Activated gamma-delta T cell treated with Interleukin-2 at 50 U/mL for 16 hours (primary cell): ENCODE measurements around the gene HERC2.

Source experiments
- DNase-seq: peaks from one replicate; pipeline ENCODE4 v3.0.0-alpha.2; 2020

Gene HERC2

GRCh38 chr15:28109626-28110455 lies 212.1 kb downstream of the HERC2 start:
- DNase-seq, result no peak

DNA sequence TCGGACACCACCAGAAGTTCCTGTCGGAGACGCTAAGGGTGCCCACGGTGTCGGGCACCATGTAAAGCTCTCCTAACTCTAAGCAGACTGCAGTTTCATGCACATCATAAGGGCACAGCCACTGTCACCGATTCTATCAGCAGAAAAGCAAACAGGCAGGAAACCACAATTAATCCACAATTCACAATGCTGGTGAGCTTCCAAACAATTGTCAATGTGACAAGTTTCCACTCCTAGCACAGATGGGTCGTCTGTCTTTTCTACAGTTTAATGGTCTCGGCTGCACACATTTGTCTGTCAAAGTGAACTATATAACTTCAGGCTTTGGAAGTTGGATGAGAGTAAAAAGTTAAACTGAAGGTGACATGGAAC lies 214.1 kb downstream of the HERC2 start:
- DNase-seq, result no peak

DNA sequence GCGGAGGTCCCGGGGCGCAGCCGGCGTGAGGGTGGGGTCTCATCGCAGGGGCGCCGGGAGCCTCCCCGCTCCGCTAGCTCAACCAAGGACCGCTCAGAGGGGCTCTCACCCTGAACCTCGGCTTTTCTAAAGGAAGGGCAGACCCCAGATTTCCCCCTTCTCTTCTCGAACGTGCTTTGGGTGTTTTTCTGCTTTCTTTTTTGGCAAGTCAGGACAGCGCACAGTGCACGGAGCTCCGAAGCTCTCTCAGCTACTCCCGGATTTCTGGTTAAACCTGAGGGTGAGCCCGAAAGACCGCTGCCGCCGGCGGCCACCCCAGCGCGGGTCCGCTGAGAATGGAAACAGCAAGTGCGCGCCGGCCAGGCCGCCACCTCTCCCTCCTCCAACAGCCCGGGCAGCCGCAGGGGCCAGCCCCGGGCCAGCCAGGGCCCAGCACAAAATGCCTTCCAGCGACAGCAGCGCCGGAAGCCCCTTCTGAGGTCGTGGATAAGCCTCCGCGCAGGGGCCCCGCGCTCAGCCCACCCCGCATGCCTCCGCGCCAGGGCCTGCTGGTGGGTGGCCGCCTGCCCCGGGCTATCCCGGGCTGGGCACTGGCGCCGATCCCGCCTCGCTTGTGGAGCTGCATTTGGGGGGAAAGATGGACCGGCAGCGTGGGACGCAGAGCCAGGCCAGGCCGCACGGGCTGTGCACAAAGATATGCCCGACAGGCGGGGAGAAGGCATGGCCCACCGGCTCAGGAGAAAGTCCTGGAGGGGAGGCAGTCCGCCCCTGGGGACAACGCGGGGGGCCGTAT lies 214.7 kb downstream of the HERC2 start:
- DNase-seq, result no peak

DNA sequence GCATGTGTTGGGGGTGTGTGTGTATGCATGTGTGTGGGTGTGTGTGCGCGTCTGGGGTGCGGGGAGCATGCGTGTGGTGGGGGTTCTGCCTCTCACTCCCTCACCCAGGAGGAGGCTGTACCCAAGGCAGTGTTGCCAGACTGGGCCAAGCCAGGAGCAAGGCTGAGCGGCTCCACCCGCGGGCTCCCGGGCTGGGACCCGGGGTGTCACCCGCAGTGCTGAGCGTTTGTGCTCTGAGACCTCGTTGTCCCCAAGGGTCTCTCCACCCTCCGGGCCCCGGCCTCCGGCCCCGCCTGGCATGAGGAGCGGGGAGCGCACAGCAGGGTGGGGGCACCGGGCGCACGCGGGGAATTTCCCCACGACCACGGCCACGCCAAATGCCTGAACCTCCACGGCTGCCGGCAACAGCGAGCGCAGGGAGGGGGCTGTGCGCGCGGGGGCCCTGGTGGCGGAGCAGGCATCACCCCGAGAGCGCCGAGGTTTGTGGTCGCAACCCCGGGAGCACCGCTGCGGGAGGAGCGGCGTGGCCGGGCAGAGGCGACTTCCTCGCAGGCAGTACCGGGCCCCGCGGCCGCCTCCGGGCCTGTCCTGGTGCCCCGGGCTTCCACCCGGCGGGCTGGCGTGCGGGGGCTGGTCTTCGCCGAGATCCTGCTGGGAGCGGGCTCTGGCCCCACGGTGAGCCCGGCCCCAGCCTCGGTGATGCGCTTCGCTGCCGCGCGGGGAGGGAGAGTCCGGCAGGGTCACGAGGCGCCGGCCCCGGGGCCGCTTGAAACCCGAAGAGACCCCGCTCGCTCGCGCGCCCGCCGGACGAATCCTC lies 215.5 kb downstream of the HERC2 start:
- DNase-seq, result no peak

- no peak for DNase-seq
Observed at GRCh38 chr15:28105793-28106192, 216.2 kb downstream of the HERC2 start.

DNA sequence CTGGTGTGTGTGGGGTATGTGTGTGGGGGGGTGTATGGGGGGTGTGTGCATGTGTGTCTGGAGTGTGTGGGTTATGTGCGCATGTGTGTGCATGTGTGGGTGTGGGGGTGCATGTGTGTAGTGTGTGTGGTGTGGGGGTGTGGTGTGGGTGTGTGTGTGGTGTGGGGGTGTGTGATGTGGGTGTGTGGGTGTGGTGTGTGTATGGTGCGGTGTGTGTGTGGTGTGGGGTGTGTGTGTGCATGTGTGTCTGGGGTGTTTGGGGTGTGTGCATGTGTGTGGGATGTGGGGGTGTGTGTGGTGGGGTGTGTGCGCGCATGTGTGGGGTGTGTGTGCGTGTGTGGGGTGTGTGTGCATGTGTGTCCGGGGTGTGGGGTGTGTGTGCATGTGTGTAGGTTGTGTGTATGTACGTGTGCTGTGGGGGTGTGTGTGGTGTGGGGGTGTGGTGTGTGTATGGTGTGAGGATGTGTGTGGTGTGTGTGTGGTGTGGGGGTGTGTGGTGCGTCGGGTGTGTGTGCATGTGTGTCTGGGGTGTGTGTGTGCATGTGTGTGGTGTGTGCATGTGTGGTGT lies 216.7 kb downstream of the HERC2 start:
- no peak for DNase-seq

DNA sequence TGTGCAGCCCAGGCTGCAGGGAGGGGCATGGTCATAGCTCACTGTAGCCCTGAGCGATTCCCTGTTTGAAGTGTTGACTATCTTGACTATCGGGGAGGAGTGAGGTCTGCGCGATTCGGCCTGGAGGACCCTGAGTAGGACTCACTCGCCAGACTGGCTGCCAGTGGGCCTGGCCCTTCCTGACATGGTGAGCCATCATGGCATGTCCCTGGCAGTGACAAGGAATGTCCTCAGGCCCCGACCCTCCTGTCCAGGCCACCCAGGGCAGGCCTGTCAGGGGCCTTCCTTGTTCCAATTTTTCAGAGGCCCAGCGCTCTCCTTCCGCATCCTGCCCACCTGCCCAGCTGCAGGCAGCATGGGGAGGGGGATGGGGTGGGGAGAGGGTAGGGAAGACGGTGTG lies 217.7 kb downstream of the HERC2 start:
- DNase-seq, result no peak

DNA sequence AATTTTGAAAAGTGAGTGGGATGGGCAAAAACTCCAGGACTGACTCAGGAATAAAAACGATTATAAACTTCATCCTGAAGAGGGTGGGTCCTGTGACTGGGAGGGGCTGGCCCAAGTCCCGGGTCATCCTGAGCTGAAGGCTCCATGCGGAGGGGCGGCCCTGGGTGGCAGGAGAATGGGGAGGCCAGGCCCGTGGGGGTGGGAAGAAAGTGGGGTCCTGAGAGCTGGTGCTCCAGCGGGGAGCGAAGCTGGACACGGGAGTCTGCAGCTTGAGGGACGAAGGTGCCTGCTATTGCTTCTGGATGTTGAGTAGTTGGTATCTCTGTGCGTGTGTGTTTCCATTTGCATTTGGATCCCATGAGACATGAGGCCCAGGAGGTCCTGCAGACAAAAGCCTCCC lies 218.1 kb downstream of the HERC2 start:
- no peak for DNase-seq

DNA sequence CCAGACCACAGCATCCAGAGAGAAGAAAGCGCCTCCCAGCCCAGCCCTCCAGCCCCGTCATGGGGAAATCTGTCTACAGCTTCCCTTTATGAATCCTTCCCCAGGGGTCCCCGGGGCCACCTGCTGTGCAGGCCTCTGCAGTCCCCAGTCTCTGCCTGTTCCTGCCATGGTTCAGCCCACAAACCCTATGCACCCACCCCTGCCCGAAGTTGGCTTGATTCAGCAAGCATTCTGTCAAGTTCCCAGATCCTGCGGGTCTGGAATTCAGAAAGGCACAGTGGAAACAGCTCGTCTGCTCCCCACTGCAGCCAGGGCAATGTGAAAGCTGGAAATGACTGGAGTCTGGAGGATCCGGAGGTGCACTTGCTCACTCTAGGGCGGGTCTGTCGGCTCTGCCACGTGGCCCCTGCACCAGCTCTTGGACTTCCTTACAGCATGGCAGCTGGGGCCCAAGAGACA lies 220.0 kb downstream of the HERC2 start:
- DNase-seq, result no peak

DNA sequence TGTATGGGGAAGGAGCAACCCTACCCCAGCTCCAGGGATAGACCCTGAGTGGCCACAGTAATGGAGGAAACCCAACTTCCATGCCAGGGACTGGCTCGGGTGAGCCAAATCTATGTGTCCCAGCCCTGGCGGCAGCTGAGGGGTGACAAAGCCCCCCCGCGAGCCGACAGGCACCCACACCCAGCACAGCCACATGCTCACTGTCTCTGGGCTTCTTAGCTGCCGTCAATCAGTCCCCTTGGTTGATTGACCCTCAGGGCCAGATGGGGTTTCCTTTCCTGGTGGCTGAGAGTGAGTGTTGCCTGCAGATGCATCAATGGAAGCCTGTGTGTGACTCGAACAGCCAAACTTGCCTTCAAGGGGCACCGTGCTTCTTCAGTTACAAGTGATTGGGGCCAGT lies 220.8 kb downstream of the HERC2 start:
- DNase-seq, result no peak

- DNase-seq, result no peak
Observed at GRCh38 chr15:28100516-28101195, 221.3 kb downstream of the HERC2 start.

DNA sequence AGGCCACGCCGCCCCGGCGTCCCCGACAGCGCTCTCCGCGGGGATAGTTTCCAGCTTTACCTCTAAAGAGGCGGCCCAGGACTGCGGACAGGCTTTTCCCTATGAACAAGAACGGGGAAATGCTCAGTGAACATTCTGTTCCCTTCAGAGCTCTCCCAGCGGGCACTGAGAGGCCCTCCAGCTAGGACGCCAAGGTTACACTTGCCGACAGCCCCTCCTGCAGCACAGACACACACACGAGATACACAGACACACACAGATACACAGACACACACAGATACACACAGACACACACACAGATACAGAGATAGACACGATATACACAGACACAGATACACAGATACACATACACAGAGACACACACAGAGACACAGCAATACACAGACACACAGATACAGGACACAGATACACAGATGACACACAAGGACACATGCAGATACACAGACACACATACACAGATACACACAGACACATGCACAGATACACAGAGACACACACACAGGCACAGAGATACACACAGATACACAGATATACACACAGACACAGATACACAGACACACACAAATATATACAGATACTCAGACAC lies 222.3 kb downstream of the HERC2 start:
- DNase-seq, result no peak

DNA sequence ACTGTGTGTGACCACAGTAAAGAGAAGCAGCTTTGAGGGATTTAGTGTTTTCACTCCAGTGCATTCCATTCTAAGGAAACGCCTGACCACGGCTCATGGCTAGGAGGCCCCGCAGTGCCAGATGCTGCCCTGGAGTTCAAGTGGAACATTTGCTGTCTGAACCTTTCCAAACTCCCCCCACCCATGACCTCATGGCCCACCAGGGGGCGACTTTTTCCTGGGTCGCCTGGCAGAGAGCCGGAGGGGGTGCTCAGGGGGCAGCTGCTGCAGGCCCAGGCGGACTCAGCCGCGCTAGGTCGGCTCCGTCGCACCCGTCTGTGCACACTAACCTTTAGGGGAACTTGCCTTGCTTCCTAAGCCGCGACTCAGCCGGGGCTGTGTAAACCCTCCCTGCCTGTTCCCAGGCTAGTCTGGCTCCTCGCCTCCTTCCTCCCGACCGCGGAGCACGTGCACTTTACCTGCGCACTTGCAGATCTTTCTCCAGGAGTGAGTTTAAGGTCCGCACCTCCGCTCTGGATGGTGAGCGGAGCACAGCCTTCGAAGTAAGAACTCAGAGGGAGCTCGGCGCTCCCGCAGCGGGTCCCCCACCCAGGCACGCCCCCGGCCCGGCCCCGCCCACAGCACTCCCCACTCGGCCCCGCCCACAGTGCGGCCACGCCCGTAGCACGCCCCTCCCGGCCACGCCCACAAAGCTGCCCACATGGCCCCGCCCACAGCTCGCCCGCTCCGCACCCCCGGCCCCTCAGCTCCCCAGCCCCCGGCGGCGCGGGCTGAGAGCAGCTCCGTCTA lies 223.0 kb downstream of the HERC2 start, which contains the start of gene OCA2:
TSS of gene OCA2 (minus strand) at position 550 of the 789 bp plus-strand sequence. CDS start 17,441 bp downstream, outside the sequence.
- DNase-seq, result peak; percentile 51

DNA sequence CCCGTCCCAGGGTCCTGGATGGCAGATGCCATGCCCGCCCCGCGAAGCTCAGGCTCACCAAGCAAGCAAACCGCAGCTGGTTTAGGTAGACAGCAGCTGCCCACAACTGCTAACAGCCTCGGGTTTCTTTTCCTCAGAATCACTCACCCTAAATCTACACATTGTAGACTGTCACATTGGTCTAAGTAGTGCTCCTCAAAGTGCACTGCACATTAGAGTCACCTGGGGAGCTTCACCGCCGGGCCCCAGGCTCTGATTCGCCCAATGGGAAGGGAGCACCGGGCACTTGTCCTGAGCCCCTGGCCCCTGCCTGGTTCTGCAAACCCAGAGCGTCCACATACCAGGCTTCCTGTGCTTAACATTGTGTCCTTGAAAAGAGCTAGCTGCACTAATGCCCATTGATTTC lies 223.6 kb downstream of the HERC2 start:
- DNase-seq, result no peak

GRCh38 chr15:28097656-28098359 lies 224.2 kb downstream of the HERC2 start:
- no peak for DNase-seq

DNA sequence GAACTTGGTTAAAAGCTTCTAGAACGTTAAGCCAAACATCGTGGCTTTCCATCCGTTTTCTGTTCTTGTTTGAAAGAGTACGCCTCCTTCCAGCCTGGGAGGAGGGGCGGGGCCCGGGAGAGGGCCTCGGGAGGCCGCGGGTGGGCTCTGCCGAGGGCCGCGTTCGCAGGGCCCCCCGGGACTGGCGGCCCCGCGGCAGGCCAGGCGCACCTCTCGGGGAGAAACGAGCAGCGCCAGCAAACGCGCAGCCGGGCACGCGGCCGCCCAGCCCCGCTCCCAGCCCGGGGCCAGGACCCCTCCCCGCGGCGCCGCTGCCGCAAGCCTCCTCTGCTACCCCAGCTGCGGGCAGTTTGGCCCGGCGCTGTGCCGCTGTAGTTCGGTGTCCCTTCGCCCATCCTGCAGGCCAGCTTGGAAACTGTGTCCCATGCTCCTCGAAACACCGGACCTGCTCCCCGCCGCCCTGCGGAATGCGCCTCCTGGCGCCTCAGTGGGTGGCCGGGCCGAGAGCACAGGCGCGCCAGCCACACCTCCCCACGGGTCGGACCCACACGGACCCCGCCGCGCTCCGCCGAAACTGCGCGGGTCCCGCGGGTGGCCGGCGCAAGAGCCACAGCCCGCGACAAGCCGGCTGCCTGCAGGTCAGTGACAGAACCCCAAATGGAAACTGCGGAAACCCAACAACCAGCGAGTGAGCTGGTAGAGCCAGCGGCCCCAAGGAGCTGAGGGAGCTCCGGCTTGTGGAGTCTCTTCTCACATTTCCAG lies 225.1 kb downstream of the HERC2 start:
- no peak for DNase-seq

GRCh38 chr15:28096411-28096669 lies 225.6 kb downstream of the HERC2 start:
- no peak for DNase-seq

- DNase-seq, result no peak
Observed at GRCh38 chr15:28094732-28095521, 227.1 kb downstream of the HERC2 start.
